Measurements from ENCODE around the gene SHC4.

DNA sequence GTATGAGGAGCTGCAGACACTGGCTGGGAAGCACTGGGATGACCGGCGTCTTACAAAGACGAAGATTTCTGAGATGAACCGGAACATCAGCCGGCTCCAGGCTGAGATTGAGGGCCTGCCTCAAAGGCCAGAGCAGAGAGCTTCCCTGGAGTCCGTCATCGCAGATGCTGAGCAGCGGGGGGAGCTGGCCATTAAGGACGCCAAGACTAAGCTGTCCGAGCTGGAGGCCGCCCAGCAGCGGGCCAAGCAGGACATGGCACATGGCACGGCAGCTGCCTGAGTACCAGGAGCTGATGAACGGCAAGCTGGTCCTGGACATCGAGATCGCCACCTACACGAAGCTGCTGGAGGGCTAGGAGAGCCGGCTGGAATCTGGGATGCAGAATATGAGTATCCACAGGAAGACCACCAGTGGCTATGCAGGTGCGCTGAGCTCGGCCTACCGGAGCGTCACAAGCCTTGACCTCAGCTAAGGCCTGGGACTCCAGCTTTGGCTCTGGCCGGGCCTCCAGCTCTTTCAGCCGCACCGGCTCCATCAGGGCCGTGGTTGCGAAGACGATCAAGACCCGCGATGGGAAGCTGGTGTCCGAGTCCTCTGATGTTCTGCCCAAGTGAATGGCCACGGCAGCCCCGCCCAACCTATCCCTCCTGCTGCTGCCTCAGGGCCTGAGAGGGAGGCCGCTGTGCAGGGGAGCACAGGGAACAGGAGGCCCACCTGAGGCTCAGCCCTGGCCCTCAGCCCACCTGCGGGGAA, 9.2 kb upstream of the SHC4 start:
- TF ChIP-seq, protein P1, sequence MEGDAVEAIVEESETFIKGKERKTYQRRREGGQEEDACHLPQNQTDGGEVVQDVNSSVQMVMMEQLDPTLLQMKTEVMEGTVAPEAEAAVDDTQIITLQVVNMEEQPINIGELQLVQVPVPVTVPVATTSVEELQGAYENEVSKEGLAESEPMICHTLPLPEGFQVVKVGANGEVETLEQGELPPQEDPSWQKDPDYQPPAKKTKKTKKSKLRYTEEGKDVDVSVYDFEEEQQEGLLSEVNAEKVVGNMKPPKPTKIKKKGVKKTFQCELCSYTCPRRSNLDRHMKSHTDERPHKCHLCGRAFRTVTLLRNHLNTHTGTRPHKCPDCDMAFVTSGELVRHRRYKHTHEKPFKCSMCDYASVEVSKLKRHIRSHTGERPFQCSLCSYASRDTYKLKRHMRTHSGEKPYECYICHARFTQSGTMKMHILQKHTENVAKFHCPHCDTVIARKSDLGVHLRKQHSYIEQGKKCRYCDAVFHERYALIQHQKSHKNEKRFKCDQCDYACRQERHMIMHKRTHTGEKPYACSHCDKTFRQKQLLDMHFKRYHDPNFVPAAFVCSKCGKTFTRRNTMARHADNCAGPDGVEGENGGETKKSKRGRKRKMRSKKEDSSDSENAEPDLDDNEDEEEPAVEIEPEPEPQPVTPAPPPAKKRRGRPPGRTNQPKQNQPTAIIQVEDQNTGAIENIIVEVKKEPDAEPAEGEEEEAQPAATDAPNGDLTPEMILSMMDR (optimal IDR thresholded peaks at IDR 0.05 in 1 of 3, IDR thresholded peaks at IDR 0.05 in 1 of 3, conservative IDR thresholded peaks at IDR 0.05 in 1 of 3; ENCODE audit: extremely low read depth in 1 of 3, insufficient read depth in 2 of 3, low read length in 3 of 3), result no peak
- no peak for TF ChIP-seq EZH2 (IDR thresholded peaks at IDR 0.05; ENCODE audit: low read length)
